Mesenteric fat pad (tissue), 1 donor: Measurements from ENCODE around the gene ZNF236. TPM values are rescaled to one million over a fixed set of nuclear protein-coding genes. Genes with fewer than 3 reads are reported as not detected.

Source experiments
- DNase-seq: peaks from one replicate; pipeline ENCODE4 v3.0.0-alpha.2; 2020; ENCODE audit warnings: low spot score
- total RNA-seq: library from RNA; stranded (reverse); fragmentation: NEBNext Ultra II Directional; extraction: Animal tissue kit (Norgen Biotek cat#: 25700); gene quantifications from one replicate; pipeline ENCODE4 v1.2.1, GENCODE V29; 2021
- donor health status: DM: yes; HTN: yes; CAD: no.

The ZNF236 gene
- total RNA-seq, 1 donor from 2014 or later = 14.5 TPM

GRCh38 chr18:76821356-76821874, 942 bp upstream of the ZNF236 start:
- peak; percentile 51 for DNase-seq

GRCh38 chr18:76821875-76822505, 367 bp upstream of the ZNF236 start:
- peak; percentile 91 for DNase-seq

GRCh38 chr18:76823161-76823538, 793 bp downstream of the ZNF236 start:
- no peak for DNase-seq

GRCh38 chr18:76823587-76824011, 1.2 kb downstream of the ZNF236 start:
- peak; percentile 87 for DNase-seq

- peak; percentile 59 for DNase-seq
Measured at GRCh38 chr18:76824145-76824676, 1.9 kb downstream of the ZNF236 start.

- no peak for DNase-seq
Measured at GRCh38 chr18:76824754-76825153, 2.4 kb downstream of the ZNF236 start.

- peak; percentile 69 for DNase-seq
Measured at GRCh38 chr18:76827205-76828200, 5.1 kb downstream of the ZNF236 start.

GRCh38 chr18:76834379-76834778, 12.0 kb downstream of the ZNF236 start:
- DNase-seq = no peak

- no peak for DNase-seq
Measured at GRCh38 chr18:76835380-76835779, 13.0 kb downstream of the ZNF236 start.

- DNase-seq = no peak
Measured at GRCh38 chr18:76837071-76837470, 14.7 kb downstream of the ZNF236 start.

- DNase-seq = no peak
Measured at GRCh38 chr18:76838182-76838581, 15.8 kb downstream of the ZNF236 start.

- DNase-seq = no peak
Measured at GRCh38 chr18:76839086-76839794, 16.9 kb downstream of the ZNF236 start.

- DNase-seq = no peak
Measured at GRCh38 chr18:76842837-76843530, 20.6 kb downstream of the ZNF236 start.

GRCh38 chr18:76844144-76844543, 21.8 kb downstream of the ZNF236 start:
- DNase-seq = no peak

- no peak for DNase-seq
Measured at GRCh38 chr18:76844742-76845477, 22.6 kb downstream of the ZNF236 start.

GRCh38 chr18:76846217-76846616, 23.9 kb downstream of the ZNF236 start:
- DNase-seq = no peak

- no peak for DNase-seq
Measured at GRCh38 chr18:76847916-76848315, 25.6 kb downstream of the ZNF236 start.

GRCh38 chr18:76850112-76850511, 27.8 kb downstream of the ZNF236 start:
- no peak for DNase-seq

- DNase-seq = no peak
Measured at GRCh38 chr18:76855594-76855993, 33.2 kb downstream of the ZNF236 start.

- DNase-seq = no peak
Measured at GRCh38 chr18:76857476-76857875, 35.1 kb downstream of the ZNF236 start.
